Measurements from ENCODE around the gene JOSD1.
"Not testable (repeated sequence)": the region's sequence is repeated elsewhere in the genome, so short reads cannot be mapped to it uniquely, and the experiment has no call there.

JOSD1 gene

DNA sequence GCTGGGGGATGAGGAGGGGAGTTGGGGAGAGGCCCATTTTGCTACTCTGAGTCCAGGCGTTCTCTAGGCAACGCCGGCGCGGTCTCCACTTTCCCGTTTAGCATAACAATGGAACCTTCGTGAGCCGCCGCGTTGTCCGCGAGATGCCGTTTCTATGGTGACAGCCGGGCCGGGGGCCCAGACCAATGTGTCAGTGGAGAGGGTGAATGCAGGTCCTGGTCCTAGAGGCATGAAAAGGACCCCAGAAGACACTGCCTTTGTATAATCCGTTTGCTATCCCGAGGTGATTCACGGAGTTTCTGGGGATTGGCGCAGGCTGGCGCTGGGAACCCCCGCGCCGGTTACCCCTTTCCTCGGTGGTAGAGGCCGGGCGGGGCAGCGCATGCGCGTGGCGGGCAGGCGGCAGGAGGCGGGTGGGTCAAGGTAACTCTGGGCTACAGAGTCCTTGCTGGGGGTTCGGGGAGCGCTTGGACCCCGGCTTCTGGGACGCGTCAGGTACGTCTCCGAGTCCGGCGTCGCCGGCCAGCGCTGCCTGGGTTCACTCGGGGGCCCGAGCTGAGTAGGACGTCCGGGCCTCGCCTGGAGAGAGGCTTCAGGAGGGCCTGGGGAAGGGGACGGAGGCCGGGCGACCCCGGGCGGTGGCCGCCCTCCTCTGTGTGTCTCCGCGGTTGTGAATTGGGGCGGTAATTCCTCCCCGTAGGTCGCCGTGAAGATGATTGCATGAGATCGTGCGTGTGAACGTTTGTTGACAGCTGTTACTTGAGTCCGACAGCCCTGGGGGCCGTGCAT, 44.3 kb downstream of the JOSD1 start, which contains the start of the genes CBY1 and FAM227A:
Gene CBY1, plus strand, starts transcription at position 383 of the 789 bp plus-strand sequence. CDS start 11,417 bp downstream, outside the sequence.
Gene FAM227A, minus strand, starts transcription at position 137 of the 789 bp plus-strand sequence. CDS start 6,224 bp downstream, outside the sequence.
- Histone ChIP-seq H3K36me3 (ENCODE audit: insufficient read depth, low read length) (no peaks in the 10 kb centered on the region), H3K4me1 (ENCODE audit: insufficient read depth, low read length) (no peaks in the 10 kb centered on the region), H3K9me3 (ENCODE audit: control insufficient read depth, insufficient read depth, low read length) (no peaks in the 10 kb centered on the region), H3K9ac (ENCODE audit: low read depth, low read length) (peak within 1 kb of the TSS; percentile 71)

DNA sequence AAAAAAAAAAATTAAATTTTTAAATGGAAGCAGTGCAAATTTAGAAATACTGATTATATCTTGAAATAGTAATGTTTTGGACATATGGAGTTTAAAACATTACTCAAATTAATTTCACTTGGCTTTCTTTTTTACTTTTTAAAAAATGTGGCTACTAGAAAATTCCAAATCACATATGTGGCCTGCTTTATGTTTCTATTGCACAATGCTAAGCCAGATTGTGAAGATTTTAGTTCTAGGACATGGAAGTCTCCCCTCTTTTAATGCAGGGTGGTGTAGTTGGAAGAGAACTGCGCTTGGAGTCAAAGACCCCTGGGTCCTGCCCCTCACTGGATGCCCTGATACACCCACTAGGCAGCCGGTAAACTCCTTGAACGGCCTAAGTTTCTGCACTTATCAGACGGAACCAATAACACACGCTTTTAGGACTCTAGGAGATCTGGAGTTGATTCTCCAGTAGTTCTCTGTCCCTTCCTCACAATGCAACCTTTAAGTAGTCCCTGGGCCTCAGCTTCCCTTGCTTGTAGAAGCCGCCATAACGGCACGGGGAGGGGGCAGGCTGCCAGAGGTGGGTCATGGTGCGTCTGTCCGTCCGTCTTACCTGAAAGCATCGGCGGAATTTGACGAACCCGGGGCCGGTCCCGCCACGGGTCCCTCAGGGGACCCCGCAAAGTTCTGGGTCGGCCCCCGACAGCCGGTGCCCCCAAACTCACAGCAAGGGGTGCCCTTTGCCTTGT, 45.1 kb downstream of the JOSD1 start:
- H3K4me1 ChIP-seq (ENCODE audit: insufficient read depth, low read length) = no peaks in the 10 kb centered on the region
- H3K36me3 ChIP-seq (ENCODE audit: insufficient read depth, low read length) = no peaks in the 10 kb centered on the region
- H3K9ac ChIP-seq (ENCODE audit: low read depth, low read length) = peak overlapping the region; percentile 71
- no peaks in the 10 kb centered on the region for H3K9me3 ChIP-seq (ENCODE audit: control insufficient read depth, insufficient read depth, low read length)

DNA sequence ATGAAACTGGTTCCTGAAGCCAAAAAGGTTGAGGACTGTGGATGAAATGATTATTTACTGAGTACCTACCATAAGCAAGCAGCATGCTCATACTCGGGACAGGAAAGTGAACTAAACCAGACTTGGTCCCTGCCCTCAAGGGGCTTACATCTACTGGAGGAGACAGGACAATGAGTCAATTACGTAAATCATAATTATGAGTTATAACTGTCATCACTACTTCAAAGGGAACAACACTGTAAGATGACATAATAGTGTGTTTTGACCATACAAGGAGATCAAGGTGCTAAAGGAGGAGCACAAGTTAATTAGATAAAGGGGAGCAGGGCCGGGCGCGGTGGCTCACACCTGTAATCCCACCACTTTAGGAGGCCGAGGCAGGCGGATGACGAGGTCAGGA, 47.0 kb downstream of the JOSD1 start:
- no peaks in the 10 kb centered on the region for H3K4me1 ChIP-seq (ENCODE audit: insufficient read depth, low read length)
- no peak overlapping the region for H3K9ac ChIP-seq (ENCODE audit: low read depth, low read length)
- H3K36me3 ChIP-seq (ENCODE audit: insufficient read depth, low read length) = no peaks in the 10 kb centered on the region
- H3K9me3 ChIP-seq (ENCODE audit: control insufficient read depth, insufficient read depth, low read length) = no peaks in the 10 kb centered on the region

DNA sequence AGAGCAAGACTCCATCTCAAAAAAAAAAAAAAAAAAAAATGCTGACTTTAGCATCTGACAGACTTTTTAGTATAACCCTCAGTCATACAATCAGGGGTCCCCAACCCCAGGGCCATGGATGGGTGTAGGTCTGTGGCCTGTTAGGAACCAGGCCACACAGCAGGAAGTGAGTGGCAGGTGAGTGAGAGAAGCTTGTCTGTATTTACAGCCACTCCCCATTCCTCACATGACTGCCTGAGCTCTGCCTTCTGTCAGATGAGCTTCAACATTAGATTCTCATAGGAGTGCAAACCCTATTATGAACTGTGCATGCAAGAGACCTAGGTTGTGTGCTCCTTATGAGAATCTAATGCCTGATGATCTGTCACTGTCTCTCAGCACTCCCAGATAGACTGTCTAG, 47.9 kb downstream of the JOSD1 start:
- Histone ChIP-seq H3K36me3 (ENCODE audit: insufficient read depth, low read length) (no peaks in the 10 kb centered on the region), H3K9me3 (ENCODE audit: control insufficient read depth, insufficient read depth, low read length) (no peaks in the 10 kb centered on the region), H3K9ac (ENCODE audit: low read depth, low read length) (no peak overlapping the region), H3K4me1 (ENCODE audit: insufficient read depth, low read length) (no peaks in the 10 kb centered on the region)

DNA sequence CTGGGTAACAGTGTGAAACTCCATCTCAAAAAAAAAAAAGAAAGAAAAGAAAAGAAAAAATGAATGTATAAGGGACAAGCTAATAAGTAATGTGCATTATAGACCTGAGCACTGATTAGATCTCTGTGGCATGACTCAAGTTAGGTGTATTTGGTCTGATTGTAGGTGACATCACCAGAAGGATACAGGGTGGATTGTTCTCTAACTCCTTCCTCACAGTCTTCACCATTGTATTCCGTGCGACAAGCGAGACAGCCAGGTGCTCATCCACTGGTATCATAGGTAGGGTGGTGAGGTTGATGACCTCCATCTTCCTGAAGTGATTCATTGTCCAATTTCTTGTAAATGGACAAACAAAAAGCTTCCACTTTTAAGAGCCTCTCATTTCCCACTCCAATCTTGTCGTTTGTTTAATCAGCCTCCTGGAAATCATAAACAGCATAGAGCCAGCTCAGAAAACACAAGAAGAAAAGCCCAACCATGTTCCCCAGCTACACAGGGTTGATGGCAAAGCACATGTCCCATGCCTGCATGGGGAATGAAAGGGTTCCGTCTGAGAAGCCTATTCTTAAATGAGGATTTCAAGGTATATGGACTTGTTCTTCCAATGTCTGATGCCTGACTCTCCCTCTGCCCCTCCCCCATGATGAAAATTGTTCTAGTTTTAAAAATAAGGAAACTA, 50.8 kb downstream of the JOSD1 start:
- no peak overlapping the region for H3K9ac ChIP-seq (ENCODE audit: low read depth, low read length)
- H3K9me3 ChIP-seq (ENCODE audit: control insufficient read depth, insufficient read depth, low read length) = no peaks in the 10 kb centered on the region
- H3K4me1 ChIP-seq (ENCODE audit: insufficient read depth, low read length) = no peaks in the 10 kb centered on the region
- H3K36me3 ChIP-seq (ENCODE audit: insufficient read depth, low read length) = no peaks in the 10 kb centered on the region

DNA sequence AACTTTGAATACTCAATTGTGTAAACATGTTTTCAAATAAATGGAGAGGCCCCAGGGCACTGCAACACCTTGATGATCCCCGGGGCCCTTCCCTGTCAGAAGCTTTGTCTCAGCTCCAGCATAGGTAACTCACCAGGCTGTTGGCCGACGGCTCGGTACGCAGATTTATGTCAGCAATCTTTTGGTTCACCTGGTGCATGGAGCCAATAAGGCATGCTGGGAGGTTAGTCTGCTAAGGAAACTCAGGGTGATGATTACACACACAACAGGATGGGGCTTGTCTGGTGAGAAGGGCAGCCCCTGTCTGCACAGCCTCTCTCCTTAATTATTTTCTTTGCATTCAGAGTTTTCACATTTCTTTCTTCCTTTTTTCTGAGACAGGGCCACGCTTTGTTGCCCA, 55.3 kb downstream of the JOSD1 start:
- Histone ChIP-seq H3K4me1 (ENCODE audit: insufficient read depth, low read length) (no peaks in the 10 kb centered on the region), H3K9me3 (ENCODE audit: control insufficient read depth, insufficient read depth, low read length) (no peaks in the 10 kb centered on the region), H3K9ac (ENCODE audit: low read depth, low read length) (no peak overlapping the region), H3K36me3 (ENCODE audit: insufficient read depth, low read length) (no peaks in the 10 kb centered on the region)

DNA sequence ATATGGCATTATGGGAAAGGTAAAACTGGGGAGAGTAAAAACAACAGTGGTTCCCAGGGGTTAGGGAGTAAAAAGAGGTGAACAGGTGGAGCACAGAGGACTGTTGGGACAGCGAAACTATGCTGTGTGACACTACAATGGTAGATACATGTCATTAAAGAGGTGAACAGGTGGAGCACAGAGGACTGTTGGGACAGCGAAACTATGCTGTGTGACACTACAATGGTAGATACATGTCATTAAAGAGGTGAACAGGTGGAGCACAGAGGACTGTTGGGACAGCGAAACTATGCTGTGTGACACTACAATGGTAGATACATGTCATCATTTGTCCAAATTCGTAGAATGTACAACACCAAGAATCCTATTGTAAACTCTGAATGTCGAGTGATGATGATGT, 56.5 kb downstream of the JOSD1 start:
- not testable (repeated sequence) for H3K9ac ChIP-seq (ENCODE audit: low read depth, low read length); H3K36me3 ChIP-seq (ENCODE audit: insufficient read depth, low read length); H3K4me1 ChIP-seq (ENCODE audit: insufficient read depth, low read length); H3K9me3 ChIP-seq (ENCODE audit: control insufficient read depth, insufficient read depth, low read length)

DNA sequence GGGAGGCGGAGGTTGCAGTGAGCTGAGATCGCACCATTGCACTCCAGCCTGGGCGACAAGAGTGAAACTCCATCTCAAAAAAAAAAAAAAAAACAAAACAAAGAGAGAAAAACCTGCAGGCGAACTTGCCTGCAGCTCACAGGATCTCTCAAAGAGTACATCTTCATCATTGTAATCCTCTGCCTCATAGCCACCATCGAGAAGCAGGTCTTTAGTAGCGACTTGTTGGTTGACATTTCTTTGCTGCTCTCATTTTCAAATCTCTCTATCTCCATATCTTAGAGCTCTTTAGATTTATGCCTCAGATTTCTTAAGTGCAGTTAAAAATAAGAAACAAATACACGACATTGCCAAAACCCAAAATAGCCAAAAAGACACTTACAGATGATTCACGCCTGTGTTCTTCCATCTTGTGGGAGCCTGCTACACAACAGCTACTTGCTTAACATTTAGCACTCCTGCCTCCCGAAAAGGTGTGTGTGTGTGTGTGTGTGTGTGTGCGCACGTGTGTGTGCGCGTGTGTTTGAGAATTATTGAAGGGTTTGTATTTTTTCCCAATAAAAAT, 59.2 kb downstream of the JOSD1 start:
- H3K9me3 ChIP-seq (ENCODE audit: control insufficient read depth, insufficient read depth, low read length) = no peaks in the 10 kb centered on the region
- H3K4me1 ChIP-seq (ENCODE audit: insufficient read depth, low read length) = no peaks in the 10 kb centered on the region
- no peaks in the 10 kb centered on the region for H3K36me3 ChIP-seq (ENCODE audit: insufficient read depth, low read length)
- H3K9ac ChIP-seq (ENCODE audit: low read depth, low read length) = no peak overlapping the region

DNA sequence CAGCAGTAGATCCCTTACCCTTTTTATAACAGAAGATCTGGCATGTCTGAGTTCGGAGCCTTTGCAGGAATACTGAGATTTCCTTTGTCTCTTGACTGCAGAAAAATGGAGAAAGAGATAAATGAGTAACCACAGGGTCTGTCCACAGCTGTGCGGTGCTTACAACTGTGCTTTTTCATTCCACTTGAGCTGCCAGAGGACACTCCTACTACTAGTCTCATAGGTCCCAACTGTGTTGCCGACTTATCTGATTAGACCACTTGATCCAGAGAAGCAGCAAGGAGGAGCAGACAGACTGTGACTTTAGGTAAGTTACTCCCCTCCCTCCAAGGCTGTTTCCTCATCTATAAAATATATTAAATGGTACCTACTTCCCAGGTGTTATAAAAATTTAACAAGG, 62.0 kb downstream of the JOSD1 start:
- Histone ChIP-seq H3K36me3 (ENCODE audit: insufficient read depth, low read length) (no peaks in the 10 kb centered on the region; the same call in 1 of the 2 replicates), H3K4me1 (ENCODE audit: insufficient read depth, low read length) (no peaks in the 10 kb centered on the region), H3K9me3 (ENCODE audit: control insufficient read depth, insufficient read depth, low read length) (no peaks in the 10 kb centered on the region), H3K9ac (ENCODE audit: low read depth, low read length) (no peak overlapping the region)

DNA sequence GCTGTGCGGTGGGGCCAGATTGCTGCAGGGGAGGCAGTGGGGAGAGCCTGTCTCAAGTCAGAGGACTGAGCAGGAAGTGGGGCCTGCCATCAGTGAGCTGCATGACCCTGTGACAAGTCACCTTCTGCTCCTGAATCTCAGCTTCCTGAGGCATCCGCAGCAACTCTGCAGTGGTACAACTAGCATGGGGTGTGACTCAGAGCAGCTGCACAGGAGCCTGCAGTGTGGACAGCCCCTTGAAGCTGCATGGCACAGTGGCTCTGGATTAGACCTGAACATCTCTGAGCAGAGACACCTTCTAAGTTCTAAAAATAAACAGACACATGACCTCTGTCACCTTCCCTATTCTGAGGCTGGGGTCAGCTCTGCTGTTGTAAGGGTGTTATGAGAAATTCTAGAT, 62.5 kb downstream of the JOSD1 start:
- Histone ChIP-seq H3K4me1 (ENCODE audit: insufficient read depth, low read length) (no peaks in the 10 kb centered on the region), H3K36me3 (ENCODE audit: insufficient read depth, low read length) (peaks cover 2% of the 10 kb centered on the region; the same call in 1 of the 2 replicates), H3K9ac (ENCODE audit: low read depth, low read length) (no peak overlapping the region), H3K9me3 (ENCODE audit: control insufficient read depth, insufficient read depth, low read length) (no peaks in the 10 kb centered on the region)
